K562 treated with DMSO at 1 percent for 48 hours (cell line): ENCODE measurements around the gene CASP1. TPM values are rescaled to one million over a fixed set of nuclear protein-coding genes. Genes with fewer than 3 reads are reported as not detected.

ENCODE experiments used
- total RNA-seq: library from RNA; unstranded; fragments of 300-600 nt; gene quantifications from 2 replicates; pipeline ENCODE4 v1.2.3, GENCODE V29; 2022; ENCODE audit warnings: low replicate concordance; ENCODE audit errors: extremely low read depth

Gene CASP1
- total RNA-seq, result not detected in 2 replicates

GRCh38 chr11:105034813-105035620, at the start of gene CASP1:
Gene CASP1, minus strand, starts transcription at chr11:105035144. Its CDS starts 31 bp downstream, at chr11:105035113.

GRCh38 chr11:105044557-105045524, 9.9 kb upstream of the CASP1 start, which contains the start of gene CARD16:
Gene CARD16, minus strand, starts transcription at chr11:105045335. Its CDS starts 38 bp downstream, at chr11:105045297.

GRCh38 chr11:105023003-105023402, 11.9 kb downstream of the CASP1 start, which contains the start of gene CASP5:
Gene CASP5, minus strand, starts transcription at chr11:105023168. Its CDS starts 32 bp downstream, at chr11:105023136.

Other genes starting within 250 kb of the CASP1 start
- gene CASP12, start 136.7 kb downstream of the CASP1 start, total RNA-seq, result not detected in 2 replicates
- not detected in 2 replicates for gene CASP4, start 66.6 kb downstream of the CASP1 start, total RNA-seq
- gene CASP5, start 12.0 kb downstream of the CASP1 start, total RNA-seq, result not detected in 2 replicates
- gene CARD16, start 10.2 kb upstream of the CASP1 start, total RNA-seq, result not detected in 2 replicates
- not detected in 2 replicates for gene CARD18, start 104.6 kb upstream of the CASP1 start, total RNA-seq